Left lung (tissue), 10 donors: ENCODE measurements around the gene IFT27. TPM values are rescaled to one million over a fixed set of nuclear protein-coding genes. Genes with fewer than 3 reads are reported as not detected.
A peak's percentile ranks its signal among the peaks of the same experiment; 100 is the strongest.

ENCODE experiments used
- ATAC-seq: fragments of 200-7000 bp; cut with Tn5 transposase; one replicate; pipeline ENCODE4 v1.9.1; 2020; ENCODE audit warnings: moderate library complexity
- DNase-seq, 4 donors: peaks; one replicate each; pipeline ENCODE4 v3.0.0-alpha.2; 2013 to 2020
- H3K27ac ChIP-seq, 2 donors: fragments of 200-600 bp; sonication (generic) in 1 of 2; one replicate each; pipeline versions ENCODE4 v1.5.0 to v1.8.0; 2020 to 2021
- H3K27me3 ChIP-seq, 2 donors: fragments of 200-600 bp; sonication (generic) in 1 of 2; one replicate each; pipeline versions ENCODE4 v1.5.0 to v1.8.0; 2020 to 2021
- H3K36me3 ChIP-seq, 2 donors: fragments of 200-600 bp; sonication (generic) in 1 of 2; one replicate each; pipeline versions ENCODE4 v1.5.0 to v1.8.0; 2020 to 2021
- H3K4me1 ChIP-seq, 2 donors: fragments of 200-600 bp; one replicate each; pipeline ENCODE4 v1.8.0; 2021
- H3K4me3 ChIP-seq, 2 donors: fragments of 200-600 bp; sonication (generic) in 1 of 2; one replicate each; pipeline versions ENCODE4 v1.5.0 to v1.8.0; 2020 to 2021; ENCODE audit warnings: mild to moderate bottlenecking in 1 of 2
- H3K9me3 ChIP-seq, 2 donors: fragments of 200-600 bp; sonication (generic) in 1 of 2; one replicate each; pipeline versions ENCODE4 v1.5.0 to v1.8.0; 2020 to 2021
- CTCF ChIP-seq, 2 donors: fragments of 200-600 bp; sonication (generic) in 1 of 2; IDR thresholded peaks; one replicate each; pipeline versions ENCODE4 v1.5.0 to v1.8.0; 2021; ENCODE audit warnings: antibody characterized with exemption in 2 of 2
- intact Hi-C, 2 donors: fragments of 100-400 bp; cut with DNase I; formaldehyde crosslinking; loops; one replicate each; pipeline versions ENCODE4 v1.11.2 to v1.14.2; 2022
- polyA plus RNA-seq, 6 donors: library from polyadenylated mRNA; unstranded; fragments of 120-200 nt; gene quantifications; one replicate each; pipeline ENCODE4 v1.2.1, GENCODE V29; 2013; ENCODE audit not compliant: insufficient read length in 6 of 6
- total RNA-seq, 2 donors: library from RNA; stranded (reverse); fragmentation: NEBNext Ultra II Directional; extraction: Animal tissue kit (Norgen Biotek cat#: 25700); gene quantifications; one replicate each; pipeline ENCODE4 v1.2.1, GENCODE V29; 2021
- donor health status: DM: no; HTN: yes; CAD: no.
- donor health status: DM: no; HTN: no; CAD: no.

IFT27 gene
- total and polyA plus RNA-seq, 8 donors: 24.5 to 59.0 (median 49.0) TPM

GRCh38 chr22:36808721-36809344 lies 32.9 kb upstream of the IFT27 start:
- Histone ChIP-seq H3K9me3 (no peaks in the 10 kb centered on the region), H3K4me3 (no peak overlapping the region), H3K36me3 (no peaks in the 10 kb centered on the region), H3K27me3 (peaks cover 0 to 59% of the 10 kb centered on the region in 2 donors), H3K27ac (no peak overlapping the region), H3K4me1 (peaks cover 0 to 6% of the 10 kb centered on the region in 2 donors)
- intact Hi-C loops: no loop called here
- peak; percentile 27 for ATAC-seq
- TF ChIP-seq CTCF (IDR thresholded peaks at IDR 0.05): no peak
- DNase-seq: no peak

DNA sequence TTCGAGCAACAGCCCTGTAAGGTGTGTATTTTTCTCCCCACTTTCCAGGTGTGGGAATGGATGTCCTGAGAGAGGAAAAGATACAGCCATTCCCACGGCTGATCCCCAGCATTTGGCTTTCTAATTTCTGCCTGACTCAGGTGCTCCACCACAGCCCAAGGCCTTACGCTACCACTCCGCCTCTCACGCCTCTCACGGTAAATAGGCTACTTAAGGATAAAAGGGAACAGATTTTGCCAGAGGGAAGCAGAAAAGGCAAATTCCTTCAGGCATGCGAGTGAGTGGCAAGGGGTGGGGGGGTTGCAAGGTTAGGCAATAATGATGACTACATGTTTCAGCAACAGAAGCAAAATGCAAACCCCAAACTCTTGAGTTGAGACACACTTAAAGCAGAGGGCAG lies 31.7 kb upstream of the IFT27 start:
- Histone ChIP-seq H3K27ac (no peak overlapping the region), H3K4me3 (no peak overlapping the region), H3K9me3 (no peaks in the 10 kb centered on the region), H3K27me3 (peaks cover 0 to 57% of the 10 kb centered on the region in 2 donors), H3K36me3 (no peaks in the 10 kb centered on the region), H3K4me1 (peaks cover 0 to 6% of the 10 kb centered on the region in 2 donors)
- peak in 1 of 4 donors; percentile 41 for DNase-seq
- TF ChIP-seq CTCF (IDR thresholded peaks at IDR 0.05): no peak
- intact Hi-C loops: no loop called here
- ATAC-seq: peak; percentile 79

- H3K4me3 ChIP-seq: no peak overlapping the region
- intact Hi-C loops: no loop called here
- H3K27me3 ChIP-seq: peaks cover 0 to 57% of the 10 kb centered on the region in 2 donors
- ATAC-seq (no peak), DNase-seq (no peak)
- no peak overlapping the region for H3K27ac ChIP-seq
- no peaks in the 10 kb centered on the region for H3K9me3 ChIP-seq
- H3K4me1 ChIP-seq: peaks cover 0 to 6% of the 10 kb centered on the region in 2 donors
- no peak for TF ChIP-seq CTCF (IDR thresholded peaks at IDR 0.05)
- H3K36me3 ChIP-seq: no peaks in the 10 kb centered on the region
Measured at GRCh38 chr22:36806835-36807234, 30.9 kb upstream of the IFT27 start.

GRCh38 chr22:36803358-36803757 lies 27.4 kb upstream of the IFT27 start:
- Histone ChIP-seq H3K27ac (no peak overlapping the region), H3K4me3 (no peak overlapping the region), H3K27me3 (peaks cover 0 to 64% of the 10 kb centered on the region in 2 donors), H3K9me3 (no peaks in the 10 kb centered on the region), H3K4me1 (peaks cover 0 to 6% of the 10 kb centered on the region in 2 donors), H3K36me3 (no peaks in the 10 kb centered on the region)
- TF ChIP-seq CTCF (IDR thresholded peaks at IDR 0.05): no peak
- no peak for DNase-seq
- ATAC-seq: no peak
- intact Hi-C loops: no loop called here

DNA sequence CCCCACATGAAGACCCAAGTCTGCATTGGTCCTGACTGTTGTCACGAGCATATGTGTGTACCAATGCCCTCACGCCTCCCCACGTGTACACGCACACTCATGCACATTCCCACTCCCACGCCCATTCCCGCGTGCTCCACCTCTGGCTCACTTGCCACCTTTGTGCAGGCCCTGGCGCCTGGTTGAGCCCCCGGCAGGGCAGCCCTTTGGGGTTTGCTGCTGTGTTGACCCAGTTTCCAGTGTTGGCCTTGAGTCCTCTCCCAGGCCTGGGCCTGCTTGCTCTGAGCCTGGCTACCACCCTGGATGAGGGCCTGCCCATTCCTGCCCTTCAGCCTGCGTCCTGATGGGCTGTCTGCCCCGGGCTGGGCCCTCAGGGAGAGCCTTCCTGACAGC lies 22.8 kb upstream of the IFT27 start:
- intact Hi-C loops: no loop called here
- DNase-seq: no peak

More for the DNA sequence above, 22.8 kb upstream of the IFT27 start:
- H3K36me3 ChIP-seq: no peaks in the 10 kb centered on the region
- no peak overlapping the region for H3K4me3 ChIP-seq
- no peak overlapping the region for H3K27ac ChIP-seq
- no peaks in the 10 kb centered on the region for H3K9me3 ChIP-seq
- H3K4me1 ChIP-seq: no peaks in the 10 kb centered on the region
- H3K27me3 ChIP-seq: peaks cover 0 to 53% of the 10 kb centered on the region in 2 donors
- ATAC-seq: no peak
- TF ChIP-seq CTCF (IDR thresholded peaks at IDR 0.05): no peak
